B cell (primary cell): Measurements from ENCODE around the gene IRGQ. TPM values are rescaled to one million over a fixed set of nuclear protein-coding genes. Genes with fewer than 3 reads are reported as not detected.

Experiments
- ATAC-seq: fragments of 200-7000 bp; cut with Tn5 transposase; one replicate; pipeline ENCODE4 v1.10.0; 2021; ENCODE audit warnings: low read depth, mild to moderate bottlenecking, moderate number of reproducible peaks, moderate library complexity
- CTCF ChIA-PET: fragments of 350-600 bp; sonication (Branson Sonifier 250); formaldehyde crosslinking; loops from one replicate; lab custom pipeline; 2021; ENCODE audit warnings: antibody characterized with exemption, inconsistent platforms; lab: Charles Lee
- POLR2A ChIA-PET: fragments of 350-600 bp; sonication (Branson Sonifier 250); formaldehyde crosslinking; loops from one replicate; lab custom pipeline; 2021; ENCODE audit warnings: antibody characterized with exemption; lab: Charles Lee
- DNase-seq: peaks from one replicate; pipeline ENCODE4 v3.0.0; 2013
- H2AFZ ChIP-seq: 2 replicates; pipeline ENCODE4 v1.6.1; 2012; ENCODE audit warnings: mild to moderate bottlenecking, low read depth, low read length; ENCODE audit not compliant: insufficient read depth, poor library complexity, severe bottlenecking
- H3K27ac ChIP-seq, 2 donors: 1 replicate in 1 of 2; 2 replicates in 1 of 2; pipeline ENCODE4 v1.5.1; 2012 to 2013; ENCODE audit warnings: low read length in 2 of 2, mild to moderate bottlenecking in 2 of 2, moderate library complexity in 1 of 2
- H3K27me3 ChIP-seq, 4 experiments: fragments of 200-600 bp in 1 of 4; sonication (generic) in 1 of 4; replicated peaks in 1 of 4; 1 replicate in 2 of 4; 2 replicates in 2 of 4; pipeline versions ENCODE4 v1.6.1 to v1.7.0; 2013 to 2016; ENCODE audit warnings: low read length in 3 of 4, mild to moderate bottlenecking in 2 of 4, mixed read lengths in 1 of 4, moderate library complexity in 1 of 4; ENCODE audit not compliant: insufficient read depth in 4 of 4, control insufficient read depth in 3 of 4; ENCODE audit errors: control extremely low read depth in 1 of 4
- H3K36me3 ChIP-seq, 2 experiments: replicated peaks in 1 of 2; 1 replicate in 1 of 2; 2 replicates in 1 of 2; pipeline versions ENCODE4 v1.6.1 to v1.7.1; 2013; ENCODE audit warnings: low read length in 1 of 2; ENCODE audit not compliant: insufficient read depth in 2 of 2, control insufficient read depth in 1 of 2; ENCODE audit errors: control extremely low read depth in 1 of 2, extremely low read depth in 1 of 2
- H3K4me1 ChIP-seq, 2 donors: fragments of 200-600 bp in 1 of 2; sonication (generic) in 1 of 2; 1 replicate in 1 of 2; 2 replicates in 1 of 2; pipeline versions ENCODE4 v1.5.1 to v1.6.1; 2013 to 2017; ENCODE audit warnings: low read length in 2 of 2; ENCODE audit not compliant: control insufficient read depth in 2 of 2, insufficient read depth in 2 of 2
- H3K4me2 ChIP-seq: replicated peaks from 2 replicates; pipeline ENCODE3; 2012; ENCODE audit warnings: mild to moderate bottlenecking, low read depth, low read length; ENCODE audit not compliant: poor library complexity, severe bottlenecking
- H3K4me3 ChIP-seq, 5 experiments: fragments of 200-600 bp in 1 of 5; sonication (generic) in 1 of 5; 1 replicate in 3 of 5; 2 replicates in 2 of 5; pipeline versions ENCODE4 v1.5.1 to v1.7.0; 2011 to 2016; ENCODE audit warnings: low read length in 4 of 5, mild to moderate bottlenecking in 4 of 5, low read depth in 2 of 5, control low read depth in 1 of 5, moderate library complexity in 1 of 5; ENCODE audit not compliant: insufficient read depth in 1 of 5; ENCODE audit errors: control extremely low read depth in 1 of 5, extremely low read depth in 1 of 5
- H3K79me2 ChIP-seq: fragments of 200-600 bp; sonication (generic); one replicate; pipeline ENCODE4 v1.6.0; 2016; ENCODE audit warnings: low read length; ENCODE audit not compliant: control insufficient read depth, insufficient read depth
- H3K9ac ChIP-seq: fragments of 200-600 bp; sonication (generic); 2 replicates; pipeline ENCODE4 v1.6.1; 2017; ENCODE audit warnings: mild to moderate bottlenecking, low read length, moderate library complexity
- H3K9me3 ChIP-seq, 3 donors: one replicate each; pipeline versions ENCODE4 v1.6.1 to v1.7.1; 2013; ENCODE audit warnings: low read length in 2 of 3; ENCODE audit not compliant: control insufficient read depth in 2 of 3, insufficient read depth in 1 of 3; ENCODE audit errors: control extremely low read depth in 1 of 3
- H4K20me1 ChIP-seq: 2 replicates; pipeline ENCODE4 v1.6.0; 2012; ENCODE audit warnings: mild to moderate bottlenecking, low read length; ENCODE audit not compliant: insufficient read depth, control insufficient read depth, poor library complexity, severe bottlenecking
- H3K27ac Mint-ChIP-seq: one replicate; pipeline ENCODE4 v1.8.0; 2021; ENCODE audit warnings: mixed read lengths
- H3K27me3 Mint-ChIP-seq: one replicate; pipeline ENCODE4 v1.8.0; 2021; ENCODE audit warnings: mixed read lengths
- H3K4me1 Mint-ChIP-seq: one replicate; pipeline ENCODE4 v1.8.0; 2021; ENCODE audit warnings: mixed read lengths
- H3K4me3 Mint-ChIP-seq: one replicate; pipeline ENCODE4 v1.8.0; 2021; ENCODE audit warnings: mixed read lengths
- H3K9me3 Mint-ChIP-seq: one replicate; pipeline ENCODE4 v1.8.0; 2022; ENCODE audit warnings: mixed read lengths; ENCODE audit not compliant: insufficient read depth
- EZH2 ChIP-seq: IDR thresholded peaks from 2 replicates; pipeline ENCODE4 v1.6.1; 2012; ENCODE audit warnings: borderline replicate concordance, low read depth, mild to moderate bottlenecking, moderate library complexity, low read length; ENCODE audit not compliant: insufficient read depth, poor library complexity, severe bottlenecking
- WGBS: methylation state at CpG from one replicate; pipeline ENCODE4 v1.1.5; 2013; ENCODE audit warnings: missing lambda C conversion rate; ENCODE audit not compliant: insufficient coverage; 5-methylcytosine and 5-hydroxymethylcytosine counted together
- intact Hi-C: fragments of 100-400 bp; cut with micrococcal nuclease; formaldehyde crosslinking; loops from one replicate; pipeline ENCODE4 v1.10.0; 2022
- polyA plus RNA-seq: library from polyadenylated mRNA; depleted of rRNA; stranded (reverse); fragments of >200 nt; gene quantifications from 2 replicates; pipeline ENCODE4 v1.2.3, GENCODE V29; 2012
- total RNA-seq, 2 donors: library from RNA; stranded (reverse); fragments of 120-200 nt in 1 of 2; gene quantifications; 1 replicate in 1 of 2; 2 replicates in 1 of 2; pipeline versions ENCODE4 v1.2.3 to v1.2.4, GENCODE V29; 2013 to 2022
- TF ChIP-seq, protein P1 (sequence below): fragments of 200-600 bp; IDR thresholded peaks from one replicate; pipeline ENCODE4 v1.8.0; 2022; ENCODE audit warnings: antibody characterized with exemption, mild to moderate bottlenecking

IRGQ gene
- total and polyA plus RNA-seq, 2 donors (not counting 1 experiment from before 2014, with no cell fraction given): 20.3 to 22.6 TPM

DNA sequence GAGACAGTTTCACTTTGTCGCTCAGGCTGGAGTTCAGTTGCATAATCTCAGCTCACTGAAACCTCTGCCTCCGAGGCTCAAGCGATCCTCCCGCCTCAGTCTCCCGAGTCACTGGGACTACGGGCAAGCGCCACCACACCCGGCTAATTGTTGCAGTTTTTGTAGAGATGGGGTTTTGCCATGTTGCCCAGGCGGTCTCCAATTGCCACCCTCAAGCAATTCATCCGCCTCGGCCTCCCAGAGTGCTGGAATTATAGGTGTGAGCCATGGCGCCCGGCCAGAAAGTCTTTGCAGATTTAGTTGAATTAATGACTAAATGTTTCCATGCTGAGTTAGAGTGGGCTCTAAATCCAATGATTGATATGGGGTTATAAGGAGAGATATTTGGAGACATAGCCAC, 48.2 kb upstream of the IRGQ start:
- Mint-ChIP-seq H3K9me3 (no peaks in the 10 kb centered on the region), H3K4me3 (no peak overlapping the region), H3K4me1 (peaks cover 10% of the 10 kb centered on the region), H3K27me3 (peaks cover 13% of the 10 kb centered on the region), H3K27ac (no peak overlapping the region)
- Histone ChIP-seq H3K27ac (no peak overlapping the region), H3K79me2 (no peaks in the 10 kb centered on the region), H3K4me1 (peaks cover 9 to 10% of the 10 kb centered on the region in 2 donors), H2AFZ (no peak overlapping the region), H4K20me1 (no peaks in the 10 kb centered on the region), H3K36me3 (no peaks in the 10 kb centered on the region), H3K27me3 (peaks cover 0 to 15% (median 5%) of the 10 kb centered on the region in 4 experiments), H3K4me2 (no peak overlapping the region), H3K9me3 (peaks cover 0 to 8% (median 0%) of the 10 kb centered on the region in 3 donors), H3K4me3 (no peak overlapping the region), H3K9ac (no peak overlapping the region)
- intact Hi-C loops: no loop called here
- ChIA-PET CTCF (interaction anchor here (0.7 kb wide), 1 partner anchor 171 kb away, joined by 4 read pairs; no protein-coding TSS in a partner anchor), POLR2A (no interaction called here)
- DNase-seq (no peak), ATAC-seq (no peak)
- TF ChIP-seq, protein P1, sequence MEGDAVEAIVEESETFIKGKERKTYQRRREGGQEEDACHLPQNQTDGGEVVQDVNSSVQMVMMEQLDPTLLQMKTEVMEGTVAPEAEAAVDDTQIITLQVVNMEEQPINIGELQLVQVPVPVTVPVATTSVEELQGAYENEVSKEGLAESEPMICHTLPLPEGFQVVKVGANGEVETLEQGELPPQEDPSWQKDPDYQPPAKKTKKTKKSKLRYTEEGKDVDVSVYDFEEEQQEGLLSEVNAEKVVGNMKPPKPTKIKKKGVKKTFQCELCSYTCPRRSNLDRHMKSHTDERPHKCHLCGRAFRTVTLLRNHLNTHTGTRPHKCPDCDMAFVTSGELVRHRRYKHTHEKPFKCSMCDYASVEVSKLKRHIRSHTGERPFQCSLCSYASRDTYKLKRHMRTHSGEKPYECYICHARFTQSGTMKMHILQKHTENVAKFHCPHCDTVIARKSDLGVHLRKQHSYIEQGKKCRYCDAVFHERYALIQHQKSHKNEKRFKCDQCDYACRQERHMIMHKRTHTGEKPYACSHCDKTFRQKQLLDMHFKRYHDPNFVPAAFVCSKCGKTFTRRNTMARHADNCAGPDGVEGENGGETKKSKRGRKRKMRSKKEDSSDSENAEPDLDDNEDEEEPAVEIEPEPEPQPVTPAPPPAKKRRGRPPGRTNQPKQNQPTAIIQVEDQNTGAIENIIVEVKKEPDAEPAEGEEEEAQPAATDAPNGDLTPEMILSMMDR: no peak
- TF ChIP-seq EZH2: no peak
- WGBS: 96% methylated on average over 11 of the region's 13 CpGs

GRCh38 chr19:43643326-43643725, 47.4 kb upstream of the IRGQ start:
- Histone ChIP-seq H3K4me1 (peaks cover 18 to 19% of the 10 kb centered on the region in 2 donors), H3K4me2 (no peak overlapping the region), H3K4me3 (no peak overlapping the region), H3K27ac (no peak overlapping the region), H4K20me1 (no peaks in the 10 kb centered on the region), H3K36me3 (no peaks in the 10 kb centered on the region), H3K9ac (no peak overlapping the region), H2AFZ (no peak overlapping the region), H3K9me3 (peaks cover 0 to 8% (median 0%) of the 10 kb centered on the region in 3 donors), H3K27me3 (peaks cover 0 to 24% (median 8%) of the 10 kb centered on the region in 4 experiments), H3K79me2 (no peaks in the 10 kb centered on the region)
- no CpG with 5 or more reads among the region's 3 CpGs for WGBS
- ChIA-PET CTCF (interaction anchor here (0.7 kb wide), 1 partner anchor 170 kb away, joined by 4 read pairs; no protein-coding TSS in a partner anchor), POLR2A (no interaction called here)
- no peak for ATAC-seq
- no peak for DNase-seq
- TF ChIP-seq, protein P1: no peak
- H3K27ac Mint-ChIP-seq: no peak overlapping the region
- H3K9me3 Mint-ChIP-seq: no peaks in the 10 kb centered on the region
- intact Hi-C loops: no loop called here
- H3K4me3 Mint-ChIP-seq: no peak overlapping the region
- peaks cover 19% of the 10 kb centered on the region for H3K4me1 Mint-ChIP-seq
- peaks cover 22% of the 10 kb centered on the region for H3K27me3 Mint-ChIP-seq
